HepG2 (cell line): ENCODE data around the gene SLC23A3. TPM values are rescaled to one million over a fixed set of nuclear protein-coding genes. Genes with fewer than 3 reads are reported as not detected.
"Not testable (repeated sequence)": the region's sequence is repeated elsewhere in the genome, so short reads cannot be mapped to it uniquely, and the experiment has no call there.

Experiments used
- GATA4 ChIP-seq: sonication (generic); IDR thresholded peaks from 2 replicates; pipeline ENCODE4 v1.6.1; 2016; ENCODE audit warnings: antibody characterized with exemption, low read depth, borderline replicate concordance
- KLF16 ChIP-seq, 2 experiments: sonication (generic) in 1 of 2; formaldehyde crosslinking in 1 of 2; IDR thresholded peaks; 2 replicates each; pipeline versions ENCODE4 v1.6.1 to v1.8.0; 2016 to 2023; ENCODE audit warnings: missing genetic modification reagents in 2 of 2, missing compliant biosample characterization in 1 of 2
- MTA1 ChIP-seq: sonication (generic); formaldehyde crosslinking; IDR thresholded peaks from 2 replicates; pipeline ENCODE4 v1.4.0; 2020; ENCODE audit warnings: missing genetic modification reagents, mild to moderate bottlenecking, borderline replicate concordance
- NCOA2 ChIP-seq: sonication (generic); formaldehyde crosslinking; IDR thresholded peaks from 2 replicates; pipeline ENCODE4 v1.8.0; 2022; ENCODE audit warnings: inconsistent platforms
- NONO ChIP-seq, 2 experiments: fragments of 450-650 bp in 1 of 2; sonication (generic) in 1 of 2; formaldehyde crosslinking in 1 of 2; IDR thresholded peaks in 1 of 2; conservative IDR thresholded peaks in 1 of 2; 2 replicates each; pipeline versions ENCODE4 v1.6.1 to v1.8.0; 2017 to 2022; ENCODE audit warnings: mild to moderate bottlenecking in 1 of 2, missing genetic modification reagents in 1 of 2, moderate library complexity in 1 of 2
- POLR2G ChIP-seq: fragments of 200-400 bp; formaldehyde crosslinking; IDR thresholded peaks from 2 replicates; pipeline ENCODE4 v1.6.1; 2018; ENCODE audit warnings: mild to moderate bottlenecking, low read depth, low read length, moderate library complexity
- RAD21 ChIP-seq: fragments of 450-650 bp; formaldehyde crosslinking; IDR thresholded peaks from 2 replicates; pipeline ENCODE4 v1.5.0; 2020; ENCODE audit warnings: mild to moderate bottlenecking
- RFXAP ChIP-seq: sonication (generic); formaldehyde crosslinking; IDR thresholded peaks from 2 replicates; pipeline ENCODE4 v1.4.0; 2020; ENCODE audit warnings: missing genetic modification reagents, borderline replicate concordance
- SOX13 ChIP-seq, 3 experiments: fragments of 450-650 bp in 1 of 3; sonication (generic) in 1 of 3; formaldehyde crosslinking in 1 of 3; IDR thresholded peaks in 2 of 3; conservative IDR thresholded peaks in 1 of 3; 2 replicates each; pipeline versions ENCODE4 v1.5.0 to v1.6.1; 2016 to 2020; ENCODE audit warnings: antibody characterized with exemption in 1 of 3, mild to moderate bottlenecking in 1 of 3, missing compliant biosample characterization in 1 of 3, missing genetic modification reagents in 1 of 3, moderate library complexity in 1 of 3
- SP1 ChIP-seq, 2 experiments: fragments of 450-650 bp in 1 of 2; sonication (generic) in 1 of 2; formaldehyde crosslinking in 1 of 2; IDR thresholded peaks; 2 replicates each; pipeline versions ENCODE4 v1.4.0 to v1.6.1; 2016 to 2020; ENCODE audit warnings: missing genetic modification reagents in 1 of 2
- SP4 ChIP-seq: sonication (generic); formaldehyde crosslinking; IDR thresholded peaks from 2 replicates; pipeline ENCODE4 v1.8.1; 2023; ENCODE audit warnings: mild to moderate bottlenecking, missing genetic modification reagents
- TBX2 ChIP-seq: sonication (generic); formaldehyde crosslinking; IDR thresholded peaks from 2 replicates; pipeline ENCODE4 v1.5.0; 2020; ENCODE audit warnings: missing genetic modification reagents, mild to moderate bottlenecking, borderline replicate concordance
- ZEB1 ChIP-seq: IDR thresholded peaks from 2 replicates; pipeline ENCODE4 v1.6.1; 2012; ENCODE audit warnings: mild to moderate bottlenecking, low read depth, inconsistent platforms; ENCODE audit not compliant: insufficient replicate concordance
- ZMYM4 ChIP-seq: sonication (generic); formaldehyde crosslinking; IDR thresholded peaks from 2 replicates; pipeline ENCODE4 v1.8.1; 2023; ENCODE audit warnings: mild to moderate bottlenecking, missing genetic modification reagents
- ZNF350 ChIP-seq: sonication (generic); formaldehyde crosslinking; IDR thresholded peaks from 2 replicates; pipeline ENCODE4 v1.4.0; 2020; ENCODE audit warnings: mild to moderate bottlenecking, low read depth, missing genetic modification reagents, borderline replicate concordance
- ZNF605 ChIP-seq: sonication (generic); formaldehyde crosslinking; IDR thresholded peaks from 2 replicates; pipeline ENCODE4 v1.8.0; 2022; ENCODE audit warnings: mild to moderate bottlenecking, missing genetic modification reagents
- polyA plus RNA-seq, 8 experiments: library from polyadenylated mRNA; depleted of rRNA in 3 of 8; stranded (reverse) in 7 of 8; unstranded in 1 of 8; fragments of >200 nt; fragmentation: Illumina TruSeq in 4 of 8; extraction: Trizol in 4 of 8; gene quantifications; 2 replicates each; pipeline versions ENCODE4 v1.2.1 to v1.2.3, GENCODE V29; 2011 to 2016; ENCODE audit warnings: low read depth in 4 of 8, missing spikeins in 1 of 8, mixed read lengths in 1 of 8; ENCODE audit not compliant: insufficient read depth in 1 of 8
- total RNA-seq, 5 experiments: library from RNA; depleted of rRNA; stranded (reverse); fragments of >200 nt; fragmentation: Illumina TruSeq; extraction: Trizol; gene quantifications; 2 replicates each; pipeline ENCODE4 v1.2.3, GENCODE V29; 2016; ENCODE audit warnings: low read depth in 1 of 5
- TF ChIP-seq, protein P1 (sequence below): sonication (generic); formaldehyde crosslinking; IDR thresholded peaks from 2 replicates; pipeline ENCODE4 v1.8.1; 2023; ENCODE audit warnings: mild to moderate bottlenecking, inconsistent platforms, moderate library complexity, missing genetic modification reagents, borderline replicate concordance
- TF ChIP-seq, protein P2 (sequence below): IDR thresholded peaks from 2 replicates; pipeline ENCODE4 v1.6.1; 2012; ENCODE audit warnings: inconsistent platforms
- TF ChIP-seq, protein P3 (sequence below): IDR thresholded peaks from 2 replicates; pipeline ENCODE4 v1.4.0; 2020; ENCODE audit warnings: mild to moderate bottlenecking, missing genetic modification reagents

SLC23A3 gene
- total and polyA plus RNA-seq, 2 of the 13 experiments (the other 11 are each of a cell fraction or from before 2014, with no cell fraction given), result 0.38 to 0.78 TPM

DNA sequence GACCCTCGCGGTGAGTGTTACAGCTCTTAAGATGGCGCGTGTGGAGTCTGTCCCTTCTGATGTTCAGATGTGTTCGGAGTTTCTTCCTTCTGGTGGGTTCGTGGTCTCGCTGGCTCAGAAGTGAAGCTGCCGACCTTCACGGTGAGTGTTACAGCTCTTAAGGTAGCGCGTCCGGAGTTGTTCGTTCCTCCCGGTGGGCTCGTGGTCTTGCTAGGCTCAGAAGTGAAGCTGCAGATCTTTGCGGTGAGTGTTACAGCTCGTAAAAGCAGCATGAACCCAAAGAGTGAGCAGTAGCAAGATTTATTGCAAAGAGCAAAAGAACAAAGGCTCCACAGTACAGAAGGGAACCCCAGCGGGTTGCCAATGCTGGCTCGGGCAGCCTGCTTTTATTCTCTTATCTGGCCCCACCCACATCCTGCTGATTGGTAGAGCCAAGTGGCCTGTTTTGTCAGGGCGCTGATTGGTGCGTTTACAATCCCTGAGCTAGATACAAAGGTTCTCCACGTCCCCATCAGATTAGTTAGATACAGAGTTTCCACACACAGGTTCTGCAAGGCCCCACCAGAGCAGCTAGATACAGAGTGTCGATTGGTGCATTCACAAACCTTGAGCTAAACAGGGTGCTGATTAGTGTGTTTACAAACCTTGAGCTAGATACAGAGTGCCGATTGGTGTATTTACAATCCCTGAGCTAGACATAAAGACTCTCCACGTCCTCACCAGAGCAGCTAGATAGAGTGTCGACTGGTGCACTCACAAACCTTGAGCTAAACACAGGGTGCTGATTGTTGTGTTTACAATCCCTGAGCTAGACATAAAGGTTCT, 30.9 kb upstream of the SLC23A3 start (continued):
- TF ChIP-seq, protein P1, sequence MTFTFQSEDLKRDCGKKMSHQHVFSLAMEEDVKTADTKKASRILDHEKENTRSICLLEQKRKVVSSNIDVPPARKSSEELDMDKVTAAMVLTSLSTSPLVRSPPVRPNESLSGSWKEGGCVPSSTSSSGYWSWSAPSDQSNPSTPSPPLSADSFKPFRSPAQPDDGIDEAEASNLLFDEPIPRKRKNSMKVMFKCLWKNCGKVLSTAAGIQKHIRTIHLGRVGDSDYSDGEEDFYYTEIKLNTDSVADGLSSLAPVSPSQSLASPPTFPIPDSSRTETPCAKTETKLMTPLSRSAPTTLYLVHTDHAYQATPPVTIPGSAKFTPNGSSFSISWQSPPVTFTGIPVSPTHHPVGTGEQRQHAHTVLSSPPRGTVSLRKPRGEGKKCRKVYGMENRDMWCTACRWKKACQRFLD, result 0 out of 2 replicates have a peak, but pooled peaks have one; percentile 31
- TF ChIP-seq SP4 (peak; percentile 56; the same call in 1 of the 2 replicates), KLF16 (CRISPR knock-in tag; IDR thresholded peaks at IDR 0.05) (0 out of 4 replicates have a peak, but pooled peaks of 1 of the 2 experiments have one; percentile 41), NCOA2 (0 out of 2 replicates have a peak, but pooled peaks have one; percentile 20), SP1 (CRISPR knock-in tag; IDR thresholded peaks at IDR 0.05) (peak; percentile 24; the same call in 1 of the 2 replicates), ZNF350 (CRISPR knock-in tag) (peak; percentile 27; the same call in 1 of the 2 replicates), ZNF605 (CRISPR knock-in tag) (peak; percentile 72; the same call in 1 of the 2 replicates), SOX13 (CRISPR knock-in tag; conservative IDR thresholded peaks at IDR 0.05 in 1 of 2, IDR thresholded peaks at IDR 0.05 in 1 of 2) (peak in 1 of 2 experiments; percentile 45; a peak in 1 of 4 replicates), ZEB1 (peak; percentile 36), GATA4 (peak; percentile 75; the same call in 1 of the 2 replicates), TBX2 (0 out of 2 replicates have a peak, but pooled peaks have one; percentile 16), ZMYM4 (peak; percentile 94), RAD21 (CRISPR knock-in tag) (peak; percentile 42; the same call in 1 of the 2 replicates), NONO (CRISPR knock-in tag; conservative IDR thresholded peaks at IDR 0.05) (peak; percentile 26), MTA1 (CRISPR knock-in tag) (0 out of 2 replicates have a peak, but pooled peaks have one; percentile 10), POLR2G (peak; percentile 69), RFXAP (CRISPR knock-in tag) (peak; percentile 82)
- TF ChIP-seq SP1, SOX13, NONO (IDR thresholded peaks at IDR 0.05): not testable (repeated sequence)
- TF ChIP-seq, protein P2, sequence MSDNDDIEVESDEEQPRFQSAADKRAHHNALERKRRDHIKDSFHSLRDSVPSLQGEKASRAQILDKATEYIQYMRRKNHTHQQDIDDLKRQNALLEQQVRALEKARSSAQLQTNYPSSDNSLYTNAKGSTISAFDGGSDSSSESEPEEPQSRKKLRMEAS, result peak; percentile 43; the same call in 1 of the 2 replicates
- TF ChIP-seq, protein P3, sequence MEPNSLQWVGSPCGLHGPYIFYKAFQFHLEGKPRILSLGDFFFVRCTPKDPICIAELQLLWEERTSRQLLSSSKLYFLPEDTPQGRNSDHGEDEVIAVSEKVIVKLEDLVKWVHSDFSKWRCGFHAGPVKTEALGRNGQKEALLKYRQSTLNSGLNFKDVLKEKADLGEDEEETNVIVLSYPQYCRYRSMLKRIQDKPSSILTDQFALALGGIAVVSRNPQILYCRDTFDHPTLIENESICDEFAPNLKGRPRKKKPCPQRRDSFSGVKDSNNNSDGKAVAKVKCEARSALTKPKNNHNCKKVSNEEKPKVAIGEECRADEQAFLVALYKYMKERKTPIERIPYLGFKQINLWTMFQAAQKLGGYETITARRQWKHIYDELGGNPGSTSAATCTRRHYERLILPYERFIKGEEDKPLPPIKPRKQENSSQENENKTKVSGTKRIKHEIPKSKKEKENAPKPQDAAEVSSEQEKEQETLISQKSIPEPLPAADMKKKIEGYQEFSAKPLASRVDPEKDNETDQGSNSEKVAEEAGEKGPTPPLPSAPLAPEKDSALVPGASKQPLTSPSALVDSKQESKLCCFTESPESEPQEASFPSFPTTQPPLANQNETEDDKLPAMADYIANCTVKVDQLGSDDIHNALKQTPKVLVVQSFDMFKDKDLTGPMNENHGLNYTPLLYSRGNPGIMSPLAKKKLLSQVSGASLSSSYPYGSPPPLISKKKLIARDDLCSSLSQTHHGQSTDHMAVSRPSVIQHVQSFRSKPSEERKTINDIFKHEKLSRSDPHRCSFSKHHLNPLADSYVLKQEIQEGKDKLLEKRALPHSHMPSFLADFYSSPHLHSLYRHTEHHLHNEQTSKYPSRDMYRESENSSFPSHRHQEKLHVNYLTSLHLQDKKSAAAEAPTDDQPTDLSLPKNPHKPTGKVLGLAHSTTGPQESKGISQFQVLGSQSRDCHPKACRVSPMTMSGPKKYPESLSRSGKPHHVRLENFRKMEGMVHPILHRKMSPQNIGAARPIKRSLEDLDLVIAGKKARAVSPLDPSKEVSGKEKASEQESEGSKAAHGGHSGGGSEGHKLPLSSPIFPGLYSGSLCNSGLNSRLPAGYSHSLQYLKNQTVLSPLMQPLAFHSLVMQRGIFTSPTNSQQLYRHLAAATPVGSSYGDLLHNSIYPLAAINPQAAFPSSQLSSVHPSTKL (CRISPR knock-in tag), result peak; percentile 48
